Fibroblast of villous mesenchyme (primary cell): ENCODE results near the gene PDE4D. TPM values are rescaled to one million over a fixed set of nuclear protein-coding genes. Genes with fewer than 3 reads are reported as not detected.
A peak's percentile ranks its signal among the peaks of the same experiment; 100 is the strongest.

ENCODE experiments used
- DNase-seq: peaks from one replicate; pipeline ENCODE4 v3.0.0-alpha.2; 2010; ENCODE audit warnings: low read depth
- H3K4me3 ChIP-seq: 2 replicates; pipeline ENCODE4 v1.5.1; 2011; ENCODE audit warnings: low read depth, mild to moderate bottlenecking, low read length
- CTCF ChIP-seq: IDR thresholded peaks from 2 replicates; pipeline ENCODE4 v1.5.1; 2012; ENCODE audit warnings: low read depth, mild to moderate bottlenecking, low read length; ENCODE audit not compliant: insufficient read depth
- total RNA-seq: library from RNA; depleted of rRNA; stranded (reverse); fragments of >200 nt; gene quantifications from 2 replicates; pipeline ENCODE4 v1.2.3, GENCODE V29; 2012

The PDE4D gene
- total RNA-seq, 1 donor = 6.0 TPM

- TF ChIP-seq CTCF = no peak
- DNase-seq = peak; percentile 29
- H3K4me3 ChIP-seq = no peak overlapping the region
These were observed 232.2 kb downstream of the PDE4D start for GRCh38 chr5:59661311-59661710.

GRCh38 chr5:59660737-59661136 is 232.8 kb downstream of the PDE4D start:
- H3K4me3 ChIP-seq = no peak overlapping the region
- TF ChIP-seq CTCF = peak; percentile 37
- DNase-seq = peak; percentile 22

- no peak for DNase-seq
- no peak for TF ChIP-seq CTCF
- no peak overlapping the region for H3K4me3 ChIP-seq
These were observed 236.9 kb downstream of the PDE4D start for GRCh38 chr5:59656351-59657254.

GRCh38 chr5:59655693-59656309 is 237.7 kb downstream of the PDE4D start:
- no peak for TF ChIP-seq CTCF
- DNase-seq = no peak
- H3K4me3 ChIP-seq = no peak overlapping the region

GRCh38 chr5:59654691-59655090 is 238.8 kb downstream of the PDE4D start:
- H3K4me3 ChIP-seq = no peak overlapping the region
- DNase-seq = no peak
- TF ChIP-seq CTCF = no peak

GRCh38 chr5:59652449-59652848 is 241.1 kb downstream of the PDE4D start:
- DNase-seq = no peak
- H3K4me3 ChIP-seq = no peak overlapping the region
- TF ChIP-seq CTCF = no peak
